HepG2 (cell line): ENCODE measurements around the gene PFDN5.

Experiments used
- FOXA1 ChIP-seq, 2 experiments: fragments of 450-650 bp in 1 of 2; sonication (generic) in 1 of 2; formaldehyde crosslinking in 1 of 2; IDR thresholded peaks; 2 replicates each; pipeline versions ENCODE4 v1.4.0 to v1.6.1; 2016 to 2020; ENCODE audit warnings: missing genetic modification reagents in 1 of 2
- FOXP4 ChIP-seq: sonication (generic); formaldehyde crosslinking; IDR thresholded peaks from 2 replicates; pipeline ENCODE4 v1.4.0; 2020; ENCODE audit warnings: missing genetic modification reagents
- KLF16 ChIP-seq, 2 experiments: sonication (generic) in 1 of 2; formaldehyde crosslinking in 1 of 2; IDR thresholded peaks; 2 replicates each; pipeline versions ENCODE4 v1.6.1 to v1.8.0; 2016 to 2023; ENCODE audit warnings: missing genetic modification reagents in 2 of 2, missing compliant biosample characterization in 1 of 2
- TAF1 ChIP-seq: sonication (generic); formaldehyde crosslinking; IDR thresholded peaks from 2 replicates; pipeline ENCODE4 v1.4.0; 2020; ENCODE audit warnings: missing genetic modification reagents
- ZBTB43 ChIP-seq: sonication (generic); formaldehyde crosslinking; conservative IDR thresholded peaks from 2 replicates; pipeline ENCODE4 v1.4.0; 2020; ENCODE audit warnings: missing genetic modification reagents
- ZNF24 ChIP-seq: fragments of 450-650 bp; IDR thresholded peaks from 2 replicates; pipeline ENCODE4 v1.6.1; 2017; ENCODE audit warnings: antibody characterized with exemption, mild to moderate bottlenecking
- ZNF747 ChIP-seq: sonication (generic); formaldehyde crosslinking; IDR thresholded peaks from 2 replicates; pipeline ENCODE4 v1.8.1; 2023; ENCODE audit warnings: missing genetic modification reagents, mild to moderate bottlenecking, borderline replicate concordance
- TF ChIP-seq, protein P1 (sequence below), 2 experiments: sonication (generic) in 1 of 2; formaldehyde crosslinking in 1 of 2; IDR thresholded peaks; 2 replicates each; pipeline versions ENCODE4 v1.4.0 to v1.6.1; 2018 to 2020; ENCODE audit warnings: missing genetic modification reagents in 2 of 2, borderline replicate concordance in 1 of 2, low read depth in 1 of 2, mild to moderate bottlenecking in 1 of 2, missing biosample characterization in 1 of 2

- TF ChIP-seq ZNF747, result no peak
- no peak for TF ChIP-seq ZBTB43 (CRISPR knock-in tag)
- TF ChIP-seq FOXP4 (CRISPR knock-in tag), result no peak
- no peak for TF ChIP-seq ZNF24
- TF ChIP-seq KLF16 (CRISPR knock-in tag; IDR thresholded peaks at IDR 0.05), result no peak
- TF ChIP-seq FOXA1 (IDR thresholded peaks at IDR 0.05), result no peak
- TF ChIP-seq FOXA1 (CRISPR knock-in tag; IDR thresholded peaks at IDR 0.05), result no peak
- TF ChIP-seq TAF1 (CRISPR knock-in tag), result no peak
- TF ChIP-seq, protein P1, sequence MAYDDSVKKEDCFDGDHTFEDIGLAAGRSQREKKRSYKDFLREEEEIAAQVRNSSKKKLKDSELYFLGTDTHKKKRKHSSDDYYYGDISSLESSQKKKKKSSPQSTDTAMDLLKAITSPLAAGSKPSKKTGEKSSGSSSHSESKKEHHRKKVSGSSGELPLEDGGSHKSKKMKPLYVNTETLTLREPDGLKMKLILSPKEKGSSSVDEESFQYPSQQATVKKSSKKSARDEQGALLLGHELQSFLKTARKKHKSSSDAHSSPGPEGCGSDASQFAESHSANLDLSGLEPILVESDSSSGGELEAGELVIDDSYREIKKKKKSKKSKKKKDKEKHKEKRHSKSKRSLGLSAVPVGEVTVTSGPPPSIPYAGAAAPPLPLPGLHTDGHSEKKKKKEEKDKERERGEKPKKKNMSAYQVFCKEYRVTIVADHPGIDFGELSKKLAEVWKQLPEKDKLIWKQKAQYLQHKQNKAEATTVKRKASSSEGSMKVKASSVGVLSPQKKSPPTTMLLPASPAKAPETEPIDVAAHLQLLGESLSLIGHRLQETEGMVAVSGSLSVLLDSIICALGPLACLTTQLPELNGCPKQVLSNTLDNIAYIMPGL (CRISPR knock-in tag; IDR thresholded peaks at IDR 0.05; ENCODE audit: borderline replicate concordance in 1 of 2, low read depth in 1 of 2), result no peak
Measured at GRCh38 chr12:53333289-53333688, 37.9 kb downstream of the PFDN5 start.
